Ureter (tissue), 1 donor: ENCODE data around the gene GIGYF2. TPM values are rescaled to one million over a fixed set of nuclear protein-coding genes. Genes with fewer than 3 reads are reported as not detected.
"Not testable (repeated sequence)": the region's sequence is repeated elsewhere in the genome, so short reads cannot be mapped to it uniquely, and the experiment has no call there.

Source experiments
- DNase-seq: peaks from one replicate; pipeline ENCODE4 v3.0.0-alpha.2; 2020; ENCODE audit warnings: low spot score
- total RNA-seq: library from RNA; stranded (reverse); gene quantifications from one replicate; pipeline ENCODE4 v1.2.4, GENCODE V29; 2023
- donor health status: DM: yes; HTN: yes; CAD: no.

GIGYF2 gene
- total RNA-seq, 1 donor from 2014 or later = 100 TPM

DNA sequence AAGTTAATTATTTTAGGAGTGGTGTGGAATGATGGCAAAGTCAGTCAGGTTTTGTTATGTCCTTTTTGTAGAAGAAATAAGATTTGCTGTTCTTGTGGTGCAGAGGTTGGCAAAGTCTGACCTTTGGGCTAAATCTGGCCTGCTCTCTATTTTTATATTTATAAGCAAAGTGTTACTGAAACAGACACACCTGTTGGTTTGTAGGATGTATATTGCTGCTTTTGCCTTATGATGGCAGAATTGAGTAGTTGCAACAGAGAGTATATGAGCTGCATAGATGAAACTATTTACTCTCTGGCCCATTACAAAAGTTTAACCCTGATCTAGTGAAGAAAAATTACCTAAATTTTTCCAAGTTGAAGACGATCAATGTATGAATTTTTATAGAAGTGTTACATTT lies 113.3 kb downstream of the GIGYF2 start:
- DNase-seq = no peak

DNA sequence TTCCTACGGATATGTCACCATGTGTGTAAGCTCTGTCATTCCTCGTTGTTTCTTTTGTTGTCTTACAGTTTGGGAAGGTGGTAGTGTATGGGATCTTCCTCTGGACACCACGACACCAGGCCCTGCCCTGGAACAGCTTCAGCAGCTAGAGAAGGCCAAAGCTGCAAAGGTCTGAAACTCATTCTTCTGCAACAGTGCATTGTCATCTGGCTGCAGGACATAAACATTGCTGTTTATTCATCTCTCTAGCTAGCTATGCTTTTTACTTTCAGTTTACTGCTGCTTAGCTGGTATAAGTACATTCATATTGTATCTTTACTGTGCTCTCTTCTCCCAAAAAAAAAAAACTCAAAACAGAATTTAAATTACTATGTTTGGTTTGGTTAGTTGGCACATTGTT lies 118.4 kb downstream of the GIGYF2 start:
- no peak for DNase-seq

DNA sequence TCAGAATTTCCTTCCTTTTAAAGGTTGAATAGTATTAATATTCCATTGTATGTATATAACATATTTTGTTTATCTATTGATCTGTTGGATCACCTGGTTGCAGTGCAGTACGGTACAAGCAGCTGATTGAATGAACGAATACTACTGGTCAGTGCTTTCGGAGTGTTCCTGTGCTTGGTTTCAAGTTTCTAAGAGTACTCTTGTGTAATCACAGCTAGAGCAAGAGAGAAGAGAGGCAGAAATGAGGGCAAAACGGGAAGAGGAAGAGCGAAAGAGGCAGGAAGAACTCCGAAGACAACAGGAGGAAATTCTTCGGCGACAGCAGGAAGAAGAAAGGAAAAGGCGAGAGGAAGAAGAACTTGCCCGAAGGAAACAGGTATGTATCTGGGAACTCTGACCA lies 119.5 kb downstream of the GIGYF2 start:
- DNase-seq = no peak

GRCh38 chr2:232817756-232818155 lies 120.6 kb downstream of the GIGYF2 start:
- no peak for DNase-seq

DNA sequence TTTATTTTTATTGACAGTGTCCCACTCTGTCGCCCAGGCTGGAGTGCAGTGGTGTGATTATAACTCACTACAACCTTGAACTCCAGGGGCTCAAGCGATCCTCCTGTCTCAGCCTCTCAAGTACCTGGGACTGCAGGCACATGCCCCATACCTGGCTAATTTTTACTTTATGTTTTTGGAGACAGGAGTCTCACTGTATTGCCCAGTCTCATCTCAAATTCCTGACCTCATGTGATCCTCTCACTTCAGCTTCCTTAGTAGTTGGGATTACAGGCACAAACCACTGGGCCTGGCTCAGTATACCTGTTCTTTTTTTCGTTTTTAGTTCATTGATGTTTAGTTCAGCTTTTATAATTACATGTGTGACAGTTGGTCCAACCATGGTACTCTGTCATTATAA lies 132.9 kb downstream of the GIGYF2 start:
- no peak for DNase-seq

DNA sequence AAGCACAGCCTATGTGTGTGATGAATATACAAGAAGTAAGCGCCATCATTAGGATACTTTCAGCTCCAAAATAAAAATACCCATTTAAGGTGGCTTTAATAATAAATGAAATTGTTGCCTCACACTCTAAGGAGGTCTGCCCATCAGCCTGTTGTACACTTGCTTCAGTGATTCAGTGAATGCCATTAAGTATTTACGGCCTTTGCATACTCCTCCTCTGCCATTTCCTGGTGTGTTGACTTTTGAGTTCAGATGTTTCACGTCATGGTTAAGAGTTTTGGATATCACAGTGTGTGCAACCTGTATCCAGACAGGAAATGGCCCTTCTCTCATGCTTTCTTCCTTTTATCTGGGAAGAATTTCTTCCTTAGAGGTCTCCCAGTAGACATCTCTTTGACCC lies 134.4 kb downstream of the GIGYF2 start:
- DNase-seq = no peak

DNA sequence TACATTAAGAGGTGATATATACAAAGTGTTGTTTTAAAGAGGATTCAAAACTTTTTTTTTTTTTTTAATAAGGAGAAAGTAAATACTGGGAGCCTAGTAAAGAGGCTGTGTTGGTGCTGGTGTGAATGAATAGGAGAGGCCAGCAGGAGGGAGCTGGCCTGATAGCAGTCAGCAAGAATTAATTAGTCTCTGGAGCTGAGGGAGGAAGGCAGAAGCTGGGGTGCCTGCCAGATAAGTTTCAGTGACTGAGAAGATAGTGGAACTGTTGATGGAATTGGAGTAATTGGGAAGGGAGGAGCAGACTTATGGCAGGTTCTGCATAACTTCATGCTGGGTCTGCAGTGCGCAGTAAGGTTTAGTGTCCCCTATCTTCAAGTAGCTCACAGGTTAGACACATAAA lies 136.7 kb downstream of the GIGYF2 start:
- no peak for DNase-seq

GRCh38 chr2:232835687-232836208 lies 138.6 kb downstream of the GIGYF2 start:
- DNase-seq = no peak

DNA sequence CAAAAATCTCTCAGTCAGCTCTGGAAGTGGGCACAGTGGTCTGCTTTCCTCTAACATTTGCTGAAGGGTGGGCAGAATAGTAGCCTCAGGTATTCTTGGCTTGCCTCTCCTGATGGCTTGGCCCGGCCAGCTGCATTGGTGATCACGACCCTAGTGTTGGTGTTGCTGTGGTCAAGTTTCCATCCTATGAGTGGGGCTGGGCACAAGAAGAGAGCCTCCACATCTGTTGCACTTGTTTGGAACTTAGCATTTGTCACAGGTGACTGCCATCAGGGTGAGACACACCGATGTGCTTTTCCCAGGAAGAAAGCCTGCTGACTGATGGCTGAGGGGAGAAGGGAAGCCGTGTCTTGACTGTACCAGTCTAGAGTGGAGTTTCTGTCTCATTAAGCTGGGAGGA lies 139.8 kb downstream of the GIGYF2 start:
- no peak for DNase-seq

GRCh38 chr2:232838406-232838874 lies 141.3 kb downstream of the GIGYF2 start:
- no peak for DNase-seq

DNA sequence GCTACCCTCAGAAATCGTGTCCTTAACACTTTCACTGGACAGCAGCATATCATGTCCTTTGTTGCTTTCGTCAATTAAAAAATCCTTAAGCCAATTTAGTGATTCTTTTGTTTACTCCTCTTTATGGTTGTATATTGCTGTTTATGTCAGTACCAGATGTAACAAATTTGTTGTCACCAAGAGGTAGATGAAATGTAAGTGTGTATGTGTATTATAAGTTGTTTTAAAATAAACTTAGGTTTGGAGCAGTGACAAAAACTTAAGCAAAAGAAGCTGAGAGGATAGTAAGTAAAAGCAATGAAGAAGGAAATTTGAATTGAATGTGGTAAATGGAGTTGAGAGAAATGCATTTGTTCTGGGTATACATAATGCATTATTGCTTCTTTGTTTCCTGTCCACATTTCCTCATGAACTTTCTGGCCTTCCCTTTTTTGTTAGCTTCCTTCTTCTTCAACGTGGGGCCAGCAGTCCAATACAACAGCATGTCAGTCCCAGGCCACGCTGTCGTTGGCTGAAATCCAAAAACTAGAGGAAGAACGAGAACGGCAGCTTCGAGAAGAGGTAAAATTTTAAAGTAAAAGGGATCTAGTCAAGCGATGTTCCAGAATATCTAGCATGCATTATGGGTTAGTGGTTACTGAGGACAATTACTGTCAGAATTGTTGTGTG lies 142.4 kb downstream of the GIGYF2 start:
- peak; percentile 68 for DNase-seq

DNA sequence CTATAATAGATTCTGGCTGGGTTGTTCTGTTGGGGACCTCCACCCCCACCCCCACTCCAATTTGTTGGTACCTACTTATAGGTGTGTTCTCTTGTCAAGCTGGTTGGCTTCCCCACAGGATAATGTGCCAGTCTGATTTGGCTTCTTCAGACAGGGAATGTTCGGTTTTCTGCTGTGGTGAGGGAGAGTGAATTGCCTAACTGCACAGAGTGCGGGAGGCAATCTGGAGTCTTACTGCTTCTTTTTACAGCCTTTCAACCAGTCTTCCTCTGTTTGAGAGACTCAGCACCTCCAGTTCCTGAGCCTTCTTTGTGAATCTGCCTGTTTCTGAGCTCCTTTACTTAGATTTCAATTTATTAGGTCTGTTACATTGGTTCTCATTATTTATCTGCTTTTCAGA lies 145.6 kb downstream of the GIGYF2 start:
- no peak for DNase-seq

GRCh38 chr2:232843834-232844233 lies 146.7 kb downstream of the GIGYF2 start:
- DNase-seq = no peak

DNA sequence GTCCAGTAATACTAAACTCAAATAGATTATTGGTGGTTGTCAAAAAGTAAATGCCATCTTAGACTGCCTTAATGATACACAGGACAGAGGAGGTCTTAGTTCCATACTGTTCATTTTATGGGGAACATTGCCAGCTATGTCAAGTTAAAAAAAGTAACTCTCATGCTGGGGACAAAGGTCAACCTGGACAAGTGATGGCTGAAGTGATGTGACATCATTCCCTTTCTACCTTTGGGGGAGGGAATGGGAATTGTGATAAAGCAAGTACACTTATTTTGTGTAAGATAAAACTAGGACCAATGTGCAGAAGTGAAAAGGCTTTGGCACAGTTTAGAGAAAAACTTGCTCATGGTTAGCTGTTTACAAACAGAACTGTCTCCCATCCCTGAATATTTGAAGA lies 148.9 kb downstream of the GIGYF2 start:
- no peak for DNase-seq

DNA sequence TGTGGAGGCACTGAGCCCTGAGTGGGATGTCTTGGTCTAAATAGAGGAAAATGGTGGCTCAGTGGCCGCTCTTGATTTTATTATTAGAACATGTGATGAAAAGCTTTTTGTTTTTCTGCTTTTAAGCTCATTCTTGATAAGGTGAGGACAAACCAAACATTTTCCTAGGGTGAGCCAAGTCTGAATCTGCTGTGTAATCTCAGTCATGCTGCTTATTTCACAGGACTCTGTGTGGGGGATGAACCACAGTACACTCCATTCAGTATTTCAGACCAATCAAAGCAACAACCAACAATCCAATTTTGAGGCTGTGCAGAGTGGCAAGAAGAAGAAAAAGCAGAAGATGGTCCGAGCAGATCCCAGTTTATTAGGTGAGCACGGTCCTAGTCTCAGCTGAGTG lies 152.9 kb downstream of the GIGYF2 start:
- no peak for DNase-seq

- DNase-seq = not testable (repeated sequence)
Observed at GRCh38 chr2:232852081-232852480, 154.9 kb downstream of the GIGYF2 start.

DNA sequence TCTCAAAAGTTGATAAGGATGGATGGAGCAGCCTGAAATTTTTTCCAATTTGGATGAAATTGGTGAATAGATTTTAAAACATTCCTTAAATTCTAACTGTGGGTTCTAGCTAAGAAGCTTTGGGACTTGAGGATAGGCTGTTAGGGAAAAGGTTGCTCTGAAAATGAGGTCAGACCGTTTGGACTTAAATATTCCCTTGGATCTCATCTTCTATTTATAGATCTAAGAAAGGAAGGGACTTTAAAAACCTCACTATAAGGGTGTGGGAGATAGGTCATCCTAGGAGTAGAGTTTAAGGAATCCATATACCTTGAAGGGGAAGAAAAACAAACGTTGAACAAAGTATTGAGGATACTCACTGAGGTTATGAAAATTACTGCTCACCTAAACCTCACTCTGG lies 155.5 kb downstream of the GIGYF2 start:
- no peak for DNase-seq

- no peak for DNase-seq
Observed at GRCh38 chr2:232854082-232854481, 157.0 kb downstream of the GIGYF2 start.

GRCh38 chr2:232857158-232857563 lies 160.0 kb downstream of the GIGYF2 start:
- no peak for DNase-seq

DNA sequence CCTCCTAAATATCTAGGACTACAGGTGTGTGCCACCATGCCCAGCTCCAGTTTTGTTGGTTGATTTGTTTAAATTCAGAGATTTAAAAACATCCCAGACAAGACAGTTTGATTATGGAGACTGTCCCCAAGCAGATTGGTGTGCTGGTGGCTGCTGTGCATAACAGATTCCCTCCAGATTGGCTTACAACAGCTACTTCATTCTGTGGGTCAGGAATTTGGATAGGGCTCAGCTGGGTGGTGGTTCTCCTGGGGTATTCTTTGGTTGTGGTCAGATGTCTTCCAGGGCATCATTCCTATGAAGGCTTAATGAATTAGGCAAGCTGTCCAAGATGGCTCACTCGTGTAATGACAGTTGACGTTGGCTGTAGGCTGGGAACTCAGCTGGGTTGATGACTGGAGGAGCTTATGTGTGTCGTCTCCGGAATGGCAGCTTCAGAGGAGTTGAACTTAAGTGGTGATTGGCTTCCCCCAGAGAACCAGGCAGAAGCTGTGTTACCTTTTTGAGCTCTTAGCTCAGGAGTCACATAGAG lies 162.3 kb downstream of the GIGYF2 start:
- no peak for DNase-seq

DNA sequence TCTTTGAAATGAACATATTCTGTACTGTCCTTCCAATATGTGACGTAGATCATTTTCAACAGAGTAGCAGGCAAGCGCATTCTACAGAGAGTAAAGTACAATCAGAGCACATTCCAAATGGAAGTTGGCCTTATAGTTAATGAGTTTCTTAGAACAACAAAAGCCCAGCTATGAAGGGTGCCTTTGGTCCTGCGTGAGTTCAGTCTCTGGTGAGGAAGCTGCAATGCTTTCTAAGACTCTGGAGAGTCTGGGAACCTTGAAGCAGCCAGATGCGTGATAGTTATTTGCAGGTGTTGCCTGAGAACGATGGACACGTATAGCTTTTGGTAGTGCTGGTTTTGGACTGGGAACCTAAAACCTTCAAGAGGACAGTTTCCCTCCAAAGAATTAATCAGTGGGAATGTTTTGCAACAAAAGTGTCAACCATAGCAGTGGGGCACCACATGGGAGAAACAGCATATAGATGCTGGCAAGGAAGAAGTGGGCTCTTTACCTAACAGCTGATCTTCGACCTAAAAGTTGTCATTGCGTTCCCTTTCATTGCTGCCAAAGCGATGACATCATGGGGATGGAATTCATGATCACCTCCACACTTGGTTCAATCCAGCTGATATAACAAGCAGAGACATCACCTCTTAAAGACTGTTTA lies 163.6 kb downstream of the GIGYF2 start:
- no peak for DNase-seq

- no peak for DNase-seq
Observed at GRCh38 chr2:232861353-232861752, 164.2 kb downstream of the GIGYF2 start.

- DNase-seq = no peak
Observed at GRCh38 chr2:232863996-232864395, 166.9 kb downstream of the GIGYF2 start.
